Subcutaneous adipose tissue (tissue), 4 donors: ENCODE results near the gene CNPY1. TPM values are rescaled to one million over a fixed set of nuclear protein-coding genes. Genes with fewer than 3 reads are reported as not detected.

Source experiments
- CTCF ChIP-seq: fragments of 450-650 bp; IDR thresholded peaks from one replicate; pipeline ENCODE4 v1.5.1; 2016; ENCODE audit warnings: low read depth, mild to moderate bottlenecking, control low read depth, antibody characterized with exemption, moderate library complexity
- total RNA-seq, 4 donors: library from RNA; depleted of rRNA; stranded (reverse); fragments of >200 nt; gene quantifications; one replicate each; pipeline ENCODE4 v1.1.0, GENCODE V29; 2016

The CNPY1 gene
- total RNA-seq, 4 donors from 2014 or later, result not detected

- TF ChIP-seq CTCF, result no peak
Observed at GRCh38 chr7:155536451-155536850, 9.9 kb downstream of the CNPY1 start.

GRCh38 chr7:155534691-155535090 lies 11.7 kb downstream of the CNPY1 start:
- no peak for TF ChIP-seq CTCF

DNA sequence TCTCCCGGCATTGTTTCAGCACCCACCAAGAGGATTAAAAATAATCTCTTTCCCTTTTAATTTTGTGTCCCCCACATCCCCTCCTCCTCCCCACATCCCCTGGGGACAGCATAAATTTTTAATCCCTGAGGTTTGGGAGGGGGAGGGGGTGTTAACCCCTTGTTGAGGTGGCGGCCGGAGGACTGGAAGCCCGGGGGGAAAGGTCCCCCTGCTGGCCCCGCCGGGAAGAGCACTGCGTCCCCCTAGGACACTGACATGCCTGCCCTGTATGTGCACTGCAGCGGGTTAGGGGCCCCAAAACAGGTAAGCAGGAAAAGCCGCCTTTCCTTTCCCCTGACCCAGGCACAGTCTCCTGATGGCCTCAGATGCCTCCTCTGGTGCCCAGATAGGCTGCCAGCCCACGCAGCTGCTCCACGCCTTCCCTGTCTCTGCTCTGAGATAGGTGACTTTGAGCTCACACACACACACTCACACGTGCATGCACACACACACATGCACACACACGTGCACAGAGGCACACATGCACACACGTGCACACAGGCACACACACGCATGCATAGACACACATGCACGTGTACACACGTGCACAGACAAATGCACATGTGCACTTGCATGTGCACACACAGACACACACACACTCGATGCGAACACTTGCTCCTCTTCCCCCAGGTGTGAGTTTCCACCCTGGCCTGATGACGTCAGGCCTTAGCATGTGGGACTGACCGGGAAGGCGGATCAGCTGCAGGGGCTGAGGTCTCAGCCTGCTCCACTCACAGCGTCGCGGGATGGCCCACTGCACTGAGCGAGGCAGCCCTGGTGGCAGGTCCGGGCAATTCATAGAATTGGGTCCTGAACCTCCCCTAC lies 12.3 kb downstream of the CNPY1 start:
- no peak for TF ChIP-seq CTCF

DNA sequence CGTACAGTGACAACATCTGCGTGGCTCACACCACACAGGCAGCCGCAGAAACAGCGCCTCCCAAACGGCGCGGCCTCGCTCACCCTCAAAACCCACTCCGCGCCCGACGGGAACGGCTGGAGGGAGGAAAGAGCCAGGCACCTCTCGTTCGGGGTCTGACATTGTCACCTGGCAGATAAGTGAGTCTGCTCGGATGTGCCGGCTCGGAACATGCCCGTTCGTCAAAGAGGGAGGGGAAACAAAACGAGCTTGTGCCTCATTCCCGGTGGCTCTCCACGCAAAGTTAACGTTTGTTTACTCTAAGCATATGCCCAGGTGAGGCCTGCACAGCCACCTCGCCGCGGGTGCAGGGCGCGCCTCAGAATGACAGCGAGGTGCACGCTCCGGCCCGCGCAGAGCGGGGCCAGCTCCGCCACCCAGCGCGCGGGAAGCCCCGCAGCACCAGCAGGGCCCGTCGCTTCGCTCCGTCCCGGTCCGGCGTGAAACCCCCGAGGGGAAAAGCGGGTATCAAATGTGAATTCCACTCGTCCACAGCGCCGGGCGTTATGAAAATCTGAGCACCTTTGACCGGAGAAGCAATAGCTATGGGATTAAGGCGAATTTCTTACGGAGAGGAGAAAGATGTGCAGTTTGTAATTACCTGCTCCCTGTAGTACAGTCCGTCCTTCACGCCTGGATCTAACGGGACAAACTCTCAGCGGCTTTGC lies 13.1 kb downstream of the CNPY1 start:
- TF ChIP-seq CTCF, result no peak

DNA sequence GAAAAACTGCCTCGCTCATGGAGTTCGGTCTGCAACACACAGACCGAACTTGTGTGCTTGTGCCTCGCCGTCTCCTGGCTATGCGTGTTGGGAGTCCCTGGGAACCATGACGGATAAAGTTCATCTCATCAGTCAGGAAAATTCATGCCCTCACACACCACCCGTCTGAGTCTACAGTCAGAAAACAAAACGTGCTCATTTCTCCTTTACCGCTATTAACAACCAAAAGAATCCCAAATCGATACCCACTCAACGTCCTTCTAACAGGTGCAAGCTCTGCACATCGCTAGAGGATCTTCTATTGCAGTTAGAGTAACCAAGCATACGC lies 13.6 kb downstream of the CNPY1 start:
- TF ChIP-seq CTCF, result no peak

DNA sequence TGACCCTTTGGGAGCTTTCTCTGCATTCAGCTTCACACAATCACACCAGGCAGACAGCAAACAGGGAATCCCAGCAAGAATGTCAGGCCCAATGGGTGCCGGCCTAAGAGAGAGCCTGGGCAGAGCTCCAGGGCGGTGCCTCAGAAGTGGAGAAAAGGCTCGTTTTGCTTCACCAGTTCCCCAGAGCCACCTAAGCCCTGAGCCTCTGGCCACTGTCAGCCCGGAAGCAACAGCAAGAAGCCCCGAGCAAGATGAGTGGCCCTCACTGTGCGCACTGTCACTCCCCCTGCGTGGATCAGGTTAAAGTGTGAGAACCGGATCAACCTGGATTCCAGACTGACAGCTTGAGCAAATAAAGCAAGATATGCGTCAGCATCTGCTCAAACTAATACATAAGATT lies 14.7 kb downstream of the CNPY1 start:
- no peak for TF ChIP-seq CTCF

DNA sequence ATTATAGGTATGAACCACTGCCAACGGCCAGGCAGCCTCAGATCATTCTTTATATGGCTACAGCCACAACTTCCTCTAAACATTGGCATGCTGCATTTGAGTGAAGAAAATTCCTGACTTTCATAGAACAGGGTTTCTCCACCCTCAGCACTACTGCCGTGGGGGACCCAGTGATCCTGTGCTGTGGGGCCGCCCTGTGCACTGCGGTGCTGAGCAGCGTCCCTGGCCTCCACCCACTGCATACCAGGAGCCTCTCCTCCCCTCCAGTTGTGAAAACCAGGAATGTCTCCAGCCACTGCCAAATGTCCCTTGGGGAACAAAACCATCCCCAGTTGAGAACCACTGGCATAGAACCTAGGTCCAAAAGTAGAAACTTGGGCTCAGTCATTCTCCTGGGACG lies 15.8 kb downstream of the CNPY1 start:
- no peak for TF ChIP-seq CTCF
